H1 (cell line): ENCODE measurements around the gene ARID5B. TPM values are rescaled to one million over a fixed set of nuclear protein-coding genes. Genes with fewer than 3 reads are reported as not detected.

Experiments
- CTCF ChIA-PET: fragments of 300-600 bp; sonication (Branson Sonifier 250); formaldehyde crosslinking; loops from one replicate; lab custom pipeline; 2021; ENCODE audit not compliant: partially characterized antibody; lab: Charles Lee
- POLR2A ChIA-PET: fragments of 300-600 bp; sonication (Branson Sonifier 250); formaldehyde crosslinking; loops from one replicate; lab custom pipeline; 2021; ENCODE audit warnings: inconsistent platforms; ENCODE audit not compliant: partially characterized antibody; lab: Charles Lee
- DNase-seq, 2 experiments: peaks; one replicate each; pipeline versions ENCODE4 v3.0.0 to v3.0.0-alpha.2; 2010 to 2022; ENCODE audit warnings: low spot score in 2 of 2, low read depth in 1 of 2, mixed read lengths in 1 of 2
- FAIRE-seq: peaks from 2 replicates; lab custom pipeline; 2011; peaks lifted over from hg19 to GRCh38; lab: Jason Lieb, UNC
- H2AFZ ChIP-seq: 2 replicates; pipeline ENCODE4 v1.8.1; 2012; ENCODE audit warnings: low read length, inconsistent platforms
- H2AK5ac ChIP-seq: 2 replicates; pipeline ENCODE4 v1.6.1; 2013; ENCODE audit warnings: low read depth, low read length
- H2BK120ac ChIP-seq: replicated peaks from 2 replicates; pipeline ENCODE3; 2013; ENCODE audit warnings: low read depth, low read length, inconsistent platforms
- H2BK12ac ChIP-seq: 2 replicates; pipeline ENCODE4 v1.6.1; 2013; ENCODE audit warnings: low read depth, low read length
- H2BK15ac ChIP-seq: 2 replicates; pipeline ENCODE4 v1.6.1; 2013; ENCODE audit warnings: low read length
- H2BK20ac ChIP-seq: 2 replicates; pipeline ENCODE4 v1.6.1; 2013; ENCODE audit warnings: low read length
- H2BK5ac ChIP-seq: 2 replicates; pipeline ENCODE4 v1.6.1; 2013; ENCODE audit warnings: low read depth, low read length
- H3K14ac ChIP-seq: 2 replicates; pipeline ENCODE4 v1.6.1; 2013; ENCODE audit warnings: inconsistent platforms; ENCODE audit not compliant: insufficient read length
- H3K18ac ChIP-seq: 2 replicates; pipeline ENCODE4 v1.6.1; 2013; ENCODE audit warnings: low read length; ENCODE audit errors: extremely low read depth
- H3K23ac ChIP-seq: 2 replicates; pipeline ENCODE4 v1.6.1; 2013; ENCODE audit warnings: inconsistent platforms; ENCODE audit not compliant: insufficient read length
- H3K23me2 ChIP-seq: 2 replicates; pipeline ENCODE4 v1.6.1; 2013; ENCODE audit warnings: low read depth, low read length
- H3K27ac ChIP-seq: 2 replicates; pipeline ENCODE4 v1.6.1; 2011; ENCODE audit warnings: low read depth, low read length, inconsistent platforms
- H3K27me3 ChIP-seq, 4 experiments: replicated peaks in 1 of 4; 1 replicate in 1 of 4; 2 replicates in 3 of 4; pipeline versions ENCODE4 v1.6.1 to v1.8.1; 2011 to 2013; ENCODE audit warnings: low read length in 3 of 4, mild to moderate bottlenecking in 3 of 4, inconsistent platforms in 2 of 4, mixed read lengths in 2 of 4, moderate library complexity in 1 of 4; ENCODE audit not compliant: control insufficient read depth in 3 of 4, insufficient read depth in 3 of 4; ENCODE audit errors: extremely low read depth in 1 of 4
- H3K36me3 ChIP-seq, 4 experiments: 2 replicates each; pipeline versions ENCODE4 v1.6.1 to v1.8.1; 2011 to 2013; ENCODE audit warnings: mild to moderate bottlenecking in 4 of 4, low read length in 3 of 4, moderate library complexity in 2 of 4, control low read depth in 1 of 4, inconsistent platforms in 1 of 4; ENCODE audit not compliant: insufficient read depth in 4 of 4, control insufficient read depth in 2 of 4
- H3K4ac ChIP-seq: replicated peaks from 2 replicates; pipeline ENCODE3; 2013; ENCODE audit warnings: low read length, low read depth, mixed read lengths, inconsistent platforms; ENCODE audit not compliant: insufficient read length
- H3K4me1 ChIP-seq, 4 experiments: replicated peaks in 1 of 4; 1 replicate in 1 of 4; 2 replicates in 3 of 4; pipeline versions ENCODE4 v1.6.1 to v1.8.1; 2011 to 2013; ENCODE audit warnings: low read length in 3 of 4, inconsistent platforms in 2 of 4, mixed read lengths in 1 of 4; ENCODE audit not compliant: insufficient read depth in 4 of 4, control insufficient read depth in 3 of 4
- H3K4me2 ChIP-seq, 2 experiments: 2 replicates each; pipeline versions ENCODE4 v1.6.1 to v1.8.1; 2011 to 2013; ENCODE audit warnings: low read depth in 2 of 2, low read length in 2 of 2, control low read depth in 1 of 2, inconsistent platforms in 1 of 2, mild to moderate bottlenecking in 1 of 2; ENCODE audit not compliant: insufficient read depth in 1 of 2
- H3K4me3 ChIP-seq, 4 experiments: fragments of 200-600, 300-600 bp in 1 of 4; sonication (generic), shearing (Covaris generic), sonication (Bioruptor Twin) in 1 of 4; 2 replicates each; pipeline versions ENCODE4 v1.5.1 to v1.8.1; 2011 to 2016; ENCODE audit warnings: low read length in 4 of 4, low read depth in 3 of 4, control low read depth in 2 of 4, inconsistent platforms in 2 of 4, mild to moderate bottlenecking in 2 of 4, mixed read lengths in 1 of 4, moderate library complexity in 1 of 4; ENCODE audit not compliant: insufficient read depth in 2 of 4; ENCODE audit errors: extremely low read depth in 1 of 4
- H3K56ac ChIP-seq: replicated peaks from 2 replicates; pipeline ENCODE3; 2013; ENCODE audit warnings: low read depth, mild to moderate bottlenecking, mixed read lengths, low read length, inconsistent platforms; ENCODE audit not compliant: insufficient read length
- H3K79me1 ChIP-seq: 2 replicates; pipeline ENCODE4 v1.6.1; 2013; ENCODE audit warnings: low read depth, low read length, control low read depth
- H3K79me2 ChIP-seq, 2 experiments: 2 replicates each; pipeline versions ENCODE4 v1.6.1 to v1.8.1; 2012 to 2013; ENCODE audit warnings: low read length in 2 of 2, mild to moderate bottlenecking in 2 of 2, inconsistent platforms in 1 of 2; ENCODE audit not compliant: insufficient read depth in 2 of 2, control insufficient read depth in 1 of 2
- H3K9ac ChIP-seq, 4 experiments: replicated peaks in 1 of 4; 1 replicate in 1 of 4; 2 replicates in 3 of 4; pipeline versions ENCODE4 v1.6.1 to v1.8.1; 2011 to 2013; ENCODE audit warnings: low read depth in 3 of 4, low read length in 3 of 4, control low read depth in 2 of 4, mild to moderate bottlenecking in 2 of 4, moderate library complexity in 2 of 4, inconsistent platforms in 1 of 4; ENCODE audit errors: extremely low read depth in 1 of 4
- H3K9me3 ChIP-seq, 2 experiments: 2 replicates each; pipeline versions ENCODE4 v1.6.1 to v1.8.1; 2012 to 2013; ENCODE audit warnings: mild to moderate bottlenecking in 2 of 2, moderate library complexity in 2 of 2, control low read depth in 1 of 2, inconsistent platforms in 1 of 2, low read depth in 1 of 2, low read length in 1 of 2, mixed read lengths in 1 of 2; ENCODE audit not compliant: insufficient read depth in 2 of 2
- H4K20me1 ChIP-seq, 2 experiments: replicated peaks in 1 of 2; 2 replicates each; pipeline versions ENCODE3 to v1.8.1; 2011 to 2013; ENCODE audit warnings: inconsistent platforms in 2 of 2, low read length in 2 of 2, mild to moderate bottlenecking in 1 of 2; ENCODE audit not compliant: insufficient read depth in 2 of 2, control insufficient read depth in 1 of 2
- H4K5ac ChIP-seq: 2 replicates; pipeline ENCODE4 v1.6.1; 2013; ENCODE audit warnings: low read length, low read depth, mixed read lengths, inconsistent platforms; ENCODE audit not compliant: insufficient read length
- H4K8ac ChIP-seq: 2 replicates; pipeline ENCODE4 v1.8.0; 2013; ENCODE audit warnings: mild to moderate bottlenecking, moderate library complexity, low read length, inconsistent platforms; ENCODE audit not compliant: insufficient read depth; ENCODE audit errors: extremely low read depth
- H4K91ac ChIP-seq: replicated peaks from 2 replicates; pipeline ENCODE3; 2013; ENCODE audit warnings: low read length, mixed read lengths, inconsistent platforms; ENCODE audit not compliant: insufficient read length
- BACH1 ChIP-seq: IDR thresholded peaks from 2 replicates; pipeline ENCODE4 v1.6.1; 2012; ENCODE audit warnings: low read length, improper control_type of control experiment
- BCL11A ChIP-seq, 2 experiments: IDR thresholded peaks; one replicate each; pipeline ENCODE4 v1.6.1; 2011; ENCODE audit warnings: low read depth in 2 of 2, low read length in 2 of 2, mild to moderate bottlenecking in 2 of 2
- CEBPB ChIP-seq: IDR thresholded peaks from 2 replicates; pipeline ENCODE4 v1.6.1; 2012; ENCODE audit warnings: low read depth, low read length
- EGR1 ChIP-seq: IDR thresholded peaks from 2 replicates; pipeline ENCODE4 v1.6.1; 2011; ENCODE audit warnings: low read depth, low read length, borderline replicate concordance
- EP300 ChIP-seq, 2 experiments: IDR thresholded peaks; 1 replicate in 1 of 2; 2 replicates in 1 of 2; pipeline ENCODE4 v1.6.1; 2011 to 2012; ENCODE audit warnings: low read depth in 2 of 2, low read length in 2 of 2, mild to moderate bottlenecking in 2 of 2, borderline replicate concordance in 1 of 2, inconsistent platforms in 1 of 2, moderate library complexity in 1 of 2
- FOSL1 ChIP-seq: IDR thresholded peaks from 2 replicates; pipeline ENCODE4 v1.6.1; 2011; ENCODE audit warnings: mild to moderate bottlenecking, low read depth, low read length, moderate library complexity; ENCODE audit not compliant: insufficient read depth
- GTF2F1 ChIP-seq: IDR thresholded peaks from 2 replicates; pipeline ENCODE4 v1.6.1; 2012; ENCODE audit warnings: low read depth, low read length, improper control_type of control experiment, borderline replicate concordance
- HDAC6 ChIP-seq: IDR thresholded peaks from one replicate; pipeline ENCODE4 v1.7.1; 2012; ENCODE audit warnings: low read depth, mild to moderate bottlenecking, inconsistent platforms, low read length, moderate library complexity
- JUND ChIP-seq: IDR thresholded peaks from 2 replicates; pipeline ENCODE4 v1.6.1; 2011; ENCODE audit warnings: mild to moderate bottlenecking, improper control_type of control experiment, low read length
- POU5F1 ChIP-seq: IDR thresholded peaks from 2 replicates; pipeline ENCODE4 v1.6.1; 2011; ENCODE audit warnings: low read depth, mild to moderate bottlenecking, low read length, moderate library complexity
- RXRA ChIP-seq: IDR thresholded peaks from 2 replicates; pipeline ENCODE4 v1.6.1; 2011; ENCODE audit warnings: low read depth, mild to moderate bottlenecking, low read length, moderate library complexity; ENCODE audit not compliant: insufficient read depth
- SAP30 ChIP-seq: fragments of 300-600 bp; sonication (generic); IDR thresholded peaks from 2 replicates; pipeline ENCODE4 v1.7.1; 2012; ENCODE audit warnings: low read length, moderate library complexity, mild to moderate bottlenecking, inconsistent platforms; ENCODE audit not compliant: insufficient read depth, insufficient replicate concordance
- SP2 ChIP-seq: IDR thresholded peaks from 2 replicates; pipeline ENCODE4 v1.6.1; 2012; ENCODE audit warnings: mild to moderate bottlenecking, low read length, inconsistent platforms
- SRF ChIP-seq: IDR thresholded peaks from 2 replicates; pipeline ENCODE4 v1.6.1; 2011; ENCODE audit warnings: mild to moderate bottlenecking, low read depth, low read length, moderate library complexity
- WGBS, 2 experiments: shearing (Covaris generic) in 1 of 2; methylation state at CpG; one replicate each; pipeline versions ENCODE4 v1.1.6 to v1.1.7; 2013 to 2015; ENCODE audit warnings: low lambda C conversion rate in 2 of 2, mixed read lengths in 2 of 2, inconsistent platforms in 1 of 2, low coverage in 1 of 2, missing lambda C conversion rate in 1 of 2; ENCODE audit not compliant: insufficient replicate concordance in 2 of 2, insufficient coverage in 1 of 2, insufficient read length in 1 of 2; ENCODE audit errors: extremely low coverage in 1 of 2, missing lambda C conversion rate in 1 of 2; 5-methylcytosine and 5-hydroxymethylcytosine counted together
- polyA plus RNA-seq, 7 experiments: library from polyadenylated mRNA; depleted of rRNA in 3 of 7; stranded (reverse) in 5 of 7; unstranded in 2 of 7; fragments of >200 nt in 5 of 7; fragments of 200-250 nt in 2 of 7; gene quantifications; 1 replicate in 5 of 7; 2 replicates in 1 of 7; 4 replicates in 1 of 7; pipeline versions ENCODE4 v1.2.1 to v1.2.3, GENCODE V29; 2011 to 2013; ENCODE audit warnings: missing spikeins in 2 of 7, mixed read lengths in 2 of 7
- total RNA-seq: library from RNA; stranded (reverse); fragmentation: NEBNext Ultra II Directional; extraction: Animal tissue kit (Norgen Biotek cat#: 25700); gene quantifications from 2 replicates; pipeline ENCODE4 v1.2.1, GENCODE V29; 2021

ARID5B gene
- total and polyA plus RNA-seq, 2 of the 8 experiments (the other 6 are each of a cell fraction or from before 2014, with no cell fraction given), result 0.21 to 1.1 TPM

- H2BK12ac ChIP-seq, result no peak overlapping the region
- CTCF ChIA-PET, result interaction anchor here (1.0 to 2.1 kb wide), 4 partner anchors 8 to 39 kb away, joined by 4 to 6 read pairs (median 4); no protein-coding TSS in a partner anchor
These were observed 43.8 kb upstream of the ARID5B start for GRCh38 chr10:61857746-61858145.

More at GRCh38 chr10:61857746-61858145, 43.8 kb upstream of the ARID5B start:
- Histone ChIP-seq H3K23me2 (no peaks in the 10 kb centered on the region), H2BK5ac (no peak overlapping the region), H3K23ac (no peak overlapping the region), H4K91ac (no peak overlapping the region), H3K79me2 (no peaks in the 10 kb centered on the region), H4K20me1 (no peaks in the 10 kb centered on the region), H3K27me3 (no peaks in the 10 kb centered on the region), H3K4me1 (no peaks in the 10 kb centered on the region), H3K9me3 (no peaks in the 10 kb centered on the region), H3K9ac (no peak overlapping the region), H3K4me3 (no peak overlapping the region), H2BK120ac (no peak overlapping the region), H2BK15ac (no peak overlapping the region), H4K5ac (no peak overlapping the region), H4K8ac (no peak overlapping the region), H2AFZ (no peak overlapping the region), H3K56ac (no peak overlapping the region), H3K4ac (no peak overlapping the region), H3K79me1 (no peaks in the 10 kb centered on the region), H3K14ac (no peak overlapping the region), H3K27ac (no peak overlapping the region), H3K36me3 (no peaks in the 10 kb centered on the region), H3K18ac (no peak overlapping the region), H2BK20ac (no peak overlapping the region), H2AK5ac (no peak overlapping the region), H3K4me2 (no peak overlapping the region)
- POLR2A ChIA-PET, result no interaction called here
- FAIRE-seq (no peak), DNase-seq (no peak)
- WGBS, 2 experiments, result 96% methylated on average over 2 of the region's 2 CpGs; no CpG with 5 or more reads in 1 of the 2 experiments
- TF ChIP-seq EP300 (IDR thresholded peaks at IDR 0.05; ENCODE audit: borderline replicate concordance in 1 of 2, low read depth in 2 of 2, low read length in 2 of 2) (no peak), CEBPB (no peak), RXRA (no peak), FOSL1 (no peak), EGR1 (no peak), GTF2F1 (no peak), BACH1 (no peak), JUND (no peak), HDAC6 (no peak), SRF (no peak), POU5F1 (no peak), SP2 (no peak), SAP30 (no peak), BCL11A (IDR thresholded peaks at IDR 0.05; ENCODE audit: low read depth in 2 of 2, low read length in 2 of 2) (no peak)
